DOHH2 (cell line): ENCODE results near the gene NCKAP5.

Experiments used
- H3F3A ChIP-seq: fragments of 200-600 bp; sonication (generic), shearing (Covaris generic); 2 replicates; pipeline ENCODE4 v1.6.0; 2016; ENCODE audit warnings: antibody characterized with exemption, mild to moderate bottlenecking; ENCODE audit not compliant: control insufficient read depth, insufficient read depth
- H3K27ac ChIP-seq: fragments of 200-600 bp; sonication (generic); 2 replicates; pipeline ENCODE4 v1.5.1; 2014; ENCODE audit warnings: low read depth, mild to moderate bottlenecking, low read length, moderate library complexity
- H3K27me3 ChIP-seq: fragments of 200-600 bp; sonication (generic); 2 replicates; pipeline ENCODE4 v1.6.1; 2014; ENCODE audit warnings: mild to moderate bottlenecking, low read length, mixed read lengths; ENCODE audit not compliant: control insufficient read depth
- H3K36me3 ChIP-seq: fragments of 200-600 bp; sonication (generic); 2 replicates; pipeline ENCODE4 v1.6.1; 2014; ENCODE audit warnings: mild to moderate bottlenecking, low read length, moderate library complexity, mixed read lengths; ENCODE audit not compliant: control insufficient read depth
- H3K4me1 ChIP-seq: fragments of 200-600 bp; sonication (generic); 2 replicates; pipeline ENCODE4 v1.6.1; 2014; ENCODE audit warnings: mild to moderate bottlenecking, low read length, mixed read lengths; ENCODE audit not compliant: control insufficient read depth
- H3K4me2 ChIP-seq: fragments of 200-600 bp; sonication (generic); 2 replicates; pipeline ENCODE4 v1.6.0; 2014; ENCODE audit warnings: mild to moderate bottlenecking, low read length, moderate library complexity
- H3K4me3 ChIP-seq: fragments of 200-600 bp; sonication (generic); 2 replicates; pipeline ENCODE4 v1.5.1; 2014; ENCODE audit warnings: mild to moderate bottlenecking, low read length, mixed read lengths
- H3K79me2 ChIP-seq: fragments of 200-600 bp; sonication (generic); 2 replicates; pipeline ENCODE4 v1.6.1; 2014; ENCODE audit warnings: mild to moderate bottlenecking, low read length, mixed read lengths; ENCODE audit not compliant: control insufficient read depth
- H3K9me2 ChIP-seq: fragments of 200-600 bp; sonication (generic); replicated peaks from 2 replicates; pipeline ENCODE4 v1.6.1; 2014; ENCODE audit warnings: mild to moderate bottlenecking, low read length, mixed read lengths; ENCODE audit not compliant: control insufficient read depth
- H3K9me3 ChIP-seq: fragments of 200-600 bp; sonication (generic); 2 replicates; pipeline ENCODE4 v1.6.1; 2014; ENCODE audit warnings: antibody characterized with exemption, low read length, mixed read lengths; ENCODE audit not compliant: control insufficient read depth, insufficient read depth
- H4K20me1 ChIP-seq: fragments of 200-600 bp; sonication (generic); 2 replicates; pipeline ENCODE4 v1.6.0; 2014; ENCODE audit warnings: low read depth, mild to moderate bottlenecking, antibody characterized with exemption, low read length, moderate library complexity; ENCODE audit not compliant: control insufficient read depth, insufficient read depth
- CTCF ChIP-seq: fragments of 200-600 bp; sonication (generic); IDR thresholded peaks from one replicate; pipeline ENCODE4 v1.5.1; 2014; ENCODE audit warnings: antibody characterized with exemption, mild to moderate bottlenecking, low read depth, low read length; ENCODE audit not compliant: poor library complexity, severe bottlenecking
- EZH2phosphoT487 ChIP-seq: fragments of 200-600 bp; sonication (generic); IDR thresholded peaks from 2 replicates; pipeline ENCODE4 v1.6.1; 2017; ENCODE audit warnings: borderline replicate concordance, mild to moderate bottlenecking, antibody characterized with exemption, low read length, moderate library complexity, mixed read lengths

The NCKAP5 gene

GRCh38 chr2:132897111-132897510, 671.2 kb downstream of the NCKAP5 start:
- Histone ChIP-seq H3K4me1 (no peaks in the 10 kb centered on the region), H3K27me3 (no peaks in the 10 kb centered on the region), H3K9me3 (no peaks in the 10 kb centered on the region), H3K4me2 (no peak overlapping the region), H3K79me2 (no peaks in the 10 kb centered on the region), H3K4me3 (no peak overlapping the region), H4K20me1 (no peaks in the 10 kb centered on the region), H3K36me3 (no peaks in the 10 kb centered on the region), H3K27ac (no peak overlapping the region), H3F3A (no peaks in the 10 kb centered on the region), H3K9me2 (no peaks in the 10 kb centered on the region)
- no peak for TF ChIP-seq CTCF
- no peak for TF ChIP-seq EZH2phosphoT487

GRCh38 chr2:132896073-132896472, 672.2 kb downstream of the NCKAP5 start:
- H3K4me2 ChIP-seq, result no peak overlapping the region
- no peaks in the 10 kb centered on the region for H3K27me3 ChIP-seq
- no peak for TF ChIP-seq CTCF
- TF ChIP-seq EZH2phosphoT487, result no peak
- no peaks in the 10 kb centered on the region for H3K79me2 ChIP-seq
- H4K20me1 ChIP-seq, result no peaks in the 10 kb centered on the region
- no peaks in the 10 kb centered on the region for H3F3A ChIP-seq
- H3K9me3 ChIP-seq, result no peaks in the 10 kb centered on the region
- H3K4me1 ChIP-seq, result no peaks in the 10 kb centered on the region
- H3K9me2 ChIP-seq, result no peaks in the 10 kb centered on the region
- H3K27ac ChIP-seq, result no peak overlapping the region
- no peaks in the 10 kb centered on the region for H3K36me3 ChIP-seq
- H3K4me3 ChIP-seq, result no peak overlapping the region

GRCh38 chr2:132891498-132891897, 676.8 kb downstream of the NCKAP5 start:
- Histone ChIP-seq H3K9me2 (no peaks in the 10 kb centered on the region), H3K4me2 (no peak overlapping the region), H3K27ac (no peak overlapping the region), H3K79me2 (no peaks in the 10 kb centered on the region), H3K9me3 (no peaks in the 10 kb centered on the region), H3K36me3 (no peaks in the 10 kb centered on the region), H4K20me1 (no peaks in the 10 kb centered on the region), H3K27me3 (no peaks in the 10 kb centered on the region), H3K4me1 (no peaks in the 10 kb centered on the region), H3K4me3 (no peak overlapping the region), H3F3A (no peaks in the 10 kb centered on the region)
- TF ChIP-seq EZH2phosphoT487 (no peak), CTCF (no peak)

GRCh38 chr2:132886574-132886973, 681.7 kb downstream of the NCKAP5 start:
- no peaks in the 10 kb centered on the region for H3F3A ChIP-seq
- H3K4me3 ChIP-seq, result no peak overlapping the region
- H3K9me3 ChIP-seq, result no peaks in the 10 kb centered on the region
- no peaks in the 10 kb centered on the region for H3K4me1 ChIP-seq
- H3K27me3 ChIP-seq, result no peaks in the 10 kb centered on the region
- no peak overlapping the region for H3K27ac ChIP-seq
- no peak overlapping the region for H3K4me2 ChIP-seq
- H4K20me1 ChIP-seq, result no peaks in the 10 kb centered on the region
- H3K36me3 ChIP-seq, result no peaks in the 10 kb centered on the region
- no peak for TF ChIP-seq CTCF
- TF ChIP-seq EZH2phosphoT487, result no peak
- H3K9me2 ChIP-seq, result no peaks in the 10 kb centered on the region
- no peaks in the 10 kb centered on the region for H3K79me2 ChIP-seq
